Measurements from ENCODE around the gene HNF4A. TPM values are rescaled to one million over a fixed set of nuclear protein-coding genes. Genes with fewer than 3 reads are reported as not detected.

The HNF4A gene
- total and polyA plus RNA-seq, 2 of the 4 experiments (the other 2 are of a cell fraction) = not detected

- no peak overlapping the region for H3K9ac ChIP-seq (ENCODE audit: low read depth, low read length)
- no peaks in the 10 kb centered on the region for H3K9me3 ChIP-seq (ENCODE audit: control insufficient read depth, insufficient read depth, low read length)
- WGBS, 2 experiments (ENCODE audit: extremely low coverage in 2 of 2, insufficient read length in 1 of 2) = no CpG with 5 or more reads among the region's 8 CpGs
- in situ Hi-C loops (cut with MboI; ENCODE audit: low sequenced_read_pairs) (no loop called here), intact Hi-C loops (cut with micrococcal nuclease) (no loop called here), dilution Hi-C loops (cut with HindIII; ENCODE audit: low sequenced_read_pairs, unreplicated experiment) (no loop called here)
- H4K91ac ChIP-seq (ENCODE audit: insufficient read depth, low read depth, low read length) = no peak overlapping the region
- TF ChIP-seq BHLHE40 (IDR thresholded peaks at IDR 0.05; ENCODE audit: low read depth, low read length) (no peak), MAFK (IDR thresholded peaks at IDR 0.05; ENCODE audit: low read depth, low read length) (no peak), FOS (IDR thresholded peaks at IDR 0.05; ENCODE audit: low read depth, low read length) (no peak), CHD1 (IDR thresholded peaks at IDR 0.05; ENCODE audit: low read depth, low read length) (no peak), RCOR1 (IDR thresholded peaks at IDR 0.05; ENCODE audit: insufficient replicate concordance, low read length) (no peak), USF2 (IDR thresholded peaks at IDR 0.05; ENCODE audit: low read depth, low read length) (no peak), SMC3 (IDR thresholded peaks at IDR 0.05; ENCODE audit: low read depth, low read length) (no peak), MAZ (IDR thresholded peaks at IDR 0.05; ENCODE audit: borderline replicate concordance, low read depth, low read length) (no peak), CEBPB (IDR thresholded peaks at IDR 0.05; ENCODE audit: low read depth, low read length) (no peak)
- no peak overlapping the region for H2BK20ac ChIP-seq (ENCODE audit: low read depth, low read length)
- no peak overlapping the region for H3K56ac ChIP-seq (ENCODE audit: extremely low read depth, insufficient read depth, low read length)
- H3K4me1 ChIP-seq (ENCODE audit: control insufficient read depth, insufficient read depth, low read length) = no peaks in the 10 kb centered on the region
- H4K5ac ChIP-seq (ENCODE audit: low read depth, low read length) = no peak overlapping the region
- no peak overlapping the region for H3K18ac ChIP-seq (ENCODE audit: low read depth, low read length)
- H4K8ac ChIP-seq (ENCODE audit: low read depth in 2 of 2, low read length in 2 of 2) = no peak overlapping the region
- no peak overlapping the region for H2BK120ac ChIP-seq (ENCODE audit: low read depth, low read length)
- no peak overlapping the region for H3K27ac ChIP-seq (ENCODE audit: insufficient read depth, low read length)
- H3K4me3 ChIP-seq (ENCODE audit: insufficient read depth, low read depth, low read length) = no peak overlapping the region
- no peak overlapping the region for H2AFZ ChIP-seq (replicated peaks; ENCODE audit: low read length, poor library complexity)
- no peaks in the 10 kb centered on the region for H3K9me1 ChIP-seq (ENCODE audit: insufficient read depth, low read length)
- no peak overlapping the region for H3K4me2 ChIP-seq (ENCODE audit: low read depth, low read length)
- H2BK5ac ChIP-seq (ENCODE audit: low read depth, low read length, poor library complexity, severe bottlenecking) = no peak overlapping the region
- no peak overlapping the region for H2BK15ac ChIP-seq (ENCODE audit: low read depth, low read length)
- no peaks in the 10 kb centered on the region for H3K36me3 ChIP-seq (ENCODE audit: control insufficient read depth, insufficient read depth, low read length)
- CTCF ChIA-PET = no interaction called here
- DNase-seq (no peak), ATAC-seq (ENCODE audit: low read depth) (no peak)
- H3K4ac ChIP-seq (ENCODE audit: low read depth, low read length) = no peak overlapping the region
- no peak overlapping the region for H2AK9ac ChIP-seq (replicated peaks; ENCODE audit: low read depth, low read length, poor library complexity)
- H3K23ac ChIP-seq (ENCODE audit: low read depth, low read length) = no peak overlapping the region
- H4K20me1 ChIP-seq (ENCODE audit: insufficient read depth, low read length) = no peaks in the 10 kb centered on the region
- POLR2A ChIA-PET (ENCODE audit: unreplicated experiment) = interaction anchor here (0.7 kb wide), 1 partner anchor 159 kb away, joined by 3 read pairs; no protein-coding TSS in a partner anchor
- H3K79me1 ChIP-seq (ENCODE audit: low read depth in 1 of 2, low read length in 2 of 2) = no peaks in the 10 kb centered on the region
- no TSS peak for BruUV-seq (replicated peaks)
- no peak overlapping the region for H3K14ac ChIP-seq (replicated peaks; ENCODE audit: low read depth, low read length)
- H3K27me3 ChIP-seq (ENCODE audit: control insufficient read depth, insufficient read depth, low read length) = peaks cover 38% of the 10 kb centered on the region
- no peak overlapping the region for H2AK5ac ChIP-seq (ENCODE audit: low read depth, low read length)
Observed at GRCh38 chr20:44432618-44433577, 77.4 kb downstream of the HNF4A start.
